A549 treated with DMSO at 1 μM for 4 hours (cell line): ENCODE measurements around the gene DAPP1. TPM values are rescaled to one million over a fixed set of nuclear protein-coding genes. Genes with fewer than 3 reads are reported as not detected.

Source experiments
- total RNA-seq: library from RNA; stranded (reverse); fragments of 200-300 nt; extraction: Qiagen RNA extraction; gene quantifications from 5 replicates; pipeline ENCODE4 v1.2.3, GENCODE V29; 2022; ENCODE audit warnings: low read depth

Gene DAPP1, protein sequence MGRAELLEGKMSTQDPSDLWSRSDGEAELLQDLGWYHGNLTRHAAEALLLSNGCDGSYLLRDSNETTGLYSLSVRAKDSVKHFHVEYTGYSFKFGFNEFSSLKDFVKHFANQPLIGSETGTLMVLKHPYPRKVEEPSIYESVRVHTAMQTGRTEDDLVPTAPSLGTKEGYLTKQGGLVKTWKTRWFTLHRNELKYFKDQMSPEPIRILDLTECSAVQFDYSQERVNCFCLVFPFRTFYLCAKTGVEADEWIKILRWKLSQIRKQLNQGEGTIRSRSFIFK
- total RNA-seq = not detected in 5 replicates

GRCh38 chr4:99816545-99817308 lies at the start of gene DAPP1:
Gene DAPP1 (plus strand): TSS chr4:99816827. CDS start chr4:99816914, 87 bp downstream.

GRCh38 chr4:99894161-99894997 lies 77.8 kb downstream of the DAPP1 start, which contains the start of gene LAMTOR3:
Gene LAMTOR3 (minus strand): TSS chr4:99894427. CDS start chr4:99893963, 464 bp downstream.

Other genes with a start within 250 kb of the DAPP1 start
- gene MTTP, start 242.0 kb upstream of the DAPP1 start, total RNA-seq = 0.07 TPM in 1 of 5 replicates, not detected in the others
- not detected in 5 replicates for gene C4orf54, start 159.0 kb upstream of the DAPP1 start, total RNA-seq
- 22.2 to 34.4 TPM (median 31.0 TPM) in 5 replicates for gene LAMTOR3, start 77.6 kb downstream of the DAPP1 start, total RNA-seq
- 15.6 to 20.6 TPM (median 18.0 TPM) in 5 replicates for gene DNAJB14, start 129.8 kb downstream of the DAPP1 start, total RNA-seq
- gene H2AZ1, start 133.4 kb downstream of the DAPP1 start, total RNA-seq = 599 to 670 TPM (median 637 TPM) in 5 replicates